Body of pancreas (tissue), 4 donors: ENCODE results near the gene CYB5A.

ENCODE experiments used
- POLR2A ChIP-seq, 3 donors: fragments of 450-650 bp; IDR thresholded peaks; one replicate each; pipeline ENCODE4 v1.6.1; 2016; ENCODE audit warnings: antibody characterized with exemption in 3 of 3, mild to moderate bottlenecking in 2 of 3
- TF ChIP-seq, protein P1 (sequence below), 7 experiments: fragments of 450-650 bp in 4 of 7; fragments of 200-600 bp in 3 of 7; sonication (generic) in 3 of 7; IDR thresholded peaks; one replicate each; pipeline ENCODE4 v1.5.1; 2016 to 2019; ENCODE audit warnings: antibody characterized with exemption in 7 of 7

DNA sequence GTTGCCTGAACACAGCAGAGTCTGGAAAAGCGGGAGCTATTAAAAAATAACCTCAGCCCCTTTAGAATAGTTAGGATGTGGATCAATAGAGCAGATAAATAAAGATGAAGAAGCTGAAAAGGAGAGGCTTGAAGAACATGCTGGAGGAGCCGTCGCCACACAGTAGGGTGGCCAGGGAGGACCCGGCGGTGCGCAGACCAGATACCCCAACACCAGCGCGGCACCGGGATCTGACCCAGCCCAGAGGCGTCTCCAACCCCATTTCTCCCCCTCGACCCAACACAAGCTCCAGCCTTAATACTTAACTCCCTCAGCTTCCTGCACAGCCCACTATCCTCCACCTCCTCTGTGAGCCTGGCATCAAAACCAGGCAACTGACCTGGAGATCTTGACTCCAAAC, 16.0 kb downstream of the CYB5A start:
- no peak for TF ChIP-seq POLR2A (IDR thresholded peaks at IDR 0.05)
- TF ChIP-seq, protein P1, sequence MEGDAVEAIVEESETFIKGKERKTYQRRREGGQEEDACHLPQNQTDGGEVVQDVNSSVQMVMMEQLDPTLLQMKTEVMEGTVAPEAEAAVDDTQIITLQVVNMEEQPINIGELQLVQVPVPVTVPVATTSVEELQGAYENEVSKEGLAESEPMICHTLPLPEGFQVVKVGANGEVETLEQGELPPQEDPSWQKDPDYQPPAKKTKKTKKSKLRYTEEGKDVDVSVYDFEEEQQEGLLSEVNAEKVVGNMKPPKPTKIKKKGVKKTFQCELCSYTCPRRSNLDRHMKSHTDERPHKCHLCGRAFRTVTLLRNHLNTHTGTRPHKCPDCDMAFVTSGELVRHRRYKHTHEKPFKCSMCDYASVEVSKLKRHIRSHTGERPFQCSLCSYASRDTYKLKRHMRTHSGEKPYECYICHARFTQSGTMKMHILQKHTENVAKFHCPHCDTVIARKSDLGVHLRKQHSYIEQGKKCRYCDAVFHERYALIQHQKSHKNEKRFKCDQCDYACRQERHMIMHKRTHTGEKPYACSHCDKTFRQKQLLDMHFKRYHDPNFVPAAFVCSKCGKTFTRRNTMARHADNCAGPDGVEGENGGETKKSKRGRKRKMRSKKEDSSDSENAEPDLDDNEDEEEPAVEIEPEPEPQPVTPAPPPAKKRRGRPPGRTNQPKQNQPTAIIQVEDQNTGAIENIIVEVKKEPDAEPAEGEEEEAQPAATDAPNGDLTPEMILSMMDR (IDR thresholded peaks at IDR 0.05) = no peak
